Upper lobe of left lung (tissue), 6 donors: ENCODE measurements around the gene SCIMP. TPM values are rescaled to one million over a fixed set of nuclear protein-coding genes. Genes with fewer than 3 reads are reported as not detected.
"Not testable (repeated sequence)": the region's sequence is repeated elsewhere in the genome, so short reads cannot be mapped to it uniquely, and the experiment has no call there.

Source experiments
- ATAC-seq, 2 donors: fragments of 200-7000 bp; cut with Tn5 transposase; one replicate each; pipeline ENCODE4 v1.9.1; 2022; ENCODE audit warnings: mild to moderate bottlenecking in 2 of 2, moderate library complexity in 2 of 2; ENCODE audit not compliant: low FRiP score in 2 of 2
- DNase-seq, 2 donors: peaks; one replicate each; pipeline ENCODE4 v3.0.0-alpha.2; 2019 to 2020
- H3K27ac ChIP-seq, 4 donors: fragments of 200-600 bp; sonication (generic); one replicate each; pipeline ENCODE4 v1.5.1; 2016 to 2019
- H3K27me3 ChIP-seq, 4 donors: fragments of 200-600 bp; sonication (generic); one replicate each; pipeline ENCODE4 v1.5.1; 2017 to 2019
- H3K36me3 ChIP-seq, 4 donors: fragments of 200-600 bp; sonication (generic); one replicate each; pipeline ENCODE4 v1.5.1; 2016 to 2019
- H3K4me1 ChIP-seq, 4 donors: fragments of 200-600 bp; sonication (generic); one replicate each; pipeline ENCODE4 v1.5.1; 2018 to 2019
- H3K4me3 ChIP-seq, 4 donors: fragments of 200-600 bp; sonication (generic); one replicate each; pipeline ENCODE4 v1.5.1; 2017 to 2019; ENCODE audit warnings: mild to moderate bottlenecking in 2 of 4, moderate library complexity in 1 of 4
- H3K9me3 ChIP-seq, 4 donors: fragments of 200-600 bp; sonication (generic); one replicate each; pipeline ENCODE4 v1.5.1; 2018 to 2019
- CTCF ChIP-seq, 6 experiments: fragments of 450-650 bp in 4 of 6; fragments of 200-600 bp in 2 of 6; sonication (generic) in 2 of 6; IDR thresholded peaks; one replicate each; pipeline ENCODE4 v1.5.1; 2016 to 2019; ENCODE audit warnings: antibody characterized with exemption in 6 of 6
- EP300 ChIP-seq, 4 donors: sonication (generic); formaldehyde crosslinking; IDR thresholded peaks; one replicate each; pipeline ENCODE4 v1.5.1; 2017; ENCODE audit warnings: antibody characterized with exemption in 4 of 4, control low read depth in 2 of 4
- POLR2A ChIP-seq, 4 donors: fragments of 450-650 bp; IDR thresholded peaks; one replicate each; pipeline ENCODE4 v1.5.1; 2016 to 2017; ENCODE audit warnings: antibody characterized with exemption in 4 of 4, mild to moderate bottlenecking in 2 of 4
- POLR2AphosphoS5 ChIP-seq, 2 donors: sonication (generic); formaldehyde crosslinking; IDR thresholded peaks; one replicate each; pipeline ENCODE4 v1.5.1; 2017; ENCODE audit warnings: antibody characterized with exemption in 2 of 2
- WGBS, 2 donors: methylation state at CpG; one replicate each; pipeline ENCODE4 v1.1.5; 2017 to 2018; 5-methylcytosine and 5-hydroxymethylcytosine counted together
- total RNA-seq, 6 donors: library from RNA; depleted of rRNA in 4 of 6; stranded (reverse); fragments of >200 nt in 4 of 6; gene quantifications; one replicate each; pipeline versions ENCODE4 v1.1.0 to v1.2.1, GENCODE V29; 2016 to 2021
- donor health status: DM: no; HTN: no; CAD: no; lungs with moderate emphysema.
- donor health status: DM: no; HTN: yes; CAD: no; lungs with severe emphysema.

SCIMP gene
- total RNA-seq, 6 donors from 2014 or later: 6.3 to 30.6 (median 10.7) TPM

GRCh38 chr17:5164436-5164835 lies 70.2 kb downstream of the SCIMP start:
- no peaks in the 10 kb centered on the region for H3K36me3 ChIP-seq
- no peaks in the 10 kb centered on the region for H3K9me3 ChIP-seq
- H3K27me3 ChIP-seq: no peaks in the 10 kb centered on the region
- no peaks in the 10 kb centered on the region for H3K4me1 ChIP-seq
- no peak for TF ChIP-seq POLR2AphosphoS5 (IDR thresholded peaks at IDR 0.05)
- no peak for TF ChIP-seq POLR2A (IDR thresholded peaks at IDR 0.05)
- TF ChIP-seq CTCF (IDR thresholded peaks at IDR 0.05): no peak
- no peak for TF ChIP-seq EP300 (IDR thresholded peaks at IDR 0.05)
- 44 to 59% methylated on average over 6 of the region's 6 CpGs for WGBS, 2 donors
- ATAC-seq: peak; percentile 38 to 53
- no peak for DNase-seq
- no peak overlapping the region for H3K27ac ChIP-seq
- H3K4me3 ChIP-seq: no peak overlapping the region

- not testable (repeated sequence) for H3K4me1 ChIP-seq, H3K36me3 ChIP-seq, H3K27me3 ChIP-seq, H3K9me3 ChIP-seq, H3K27ac ChIP-seq, ATAC-seq, DNase-seq, H3K4me3 ChIP-seq
- 82 to 83% methylated on average over 3 of the region's 3 CpGs for WGBS, 2 donors
These were observed 72.9 kb downstream of the SCIMP start for GRCh38 chr17:5161793-5162192.

DNA sequence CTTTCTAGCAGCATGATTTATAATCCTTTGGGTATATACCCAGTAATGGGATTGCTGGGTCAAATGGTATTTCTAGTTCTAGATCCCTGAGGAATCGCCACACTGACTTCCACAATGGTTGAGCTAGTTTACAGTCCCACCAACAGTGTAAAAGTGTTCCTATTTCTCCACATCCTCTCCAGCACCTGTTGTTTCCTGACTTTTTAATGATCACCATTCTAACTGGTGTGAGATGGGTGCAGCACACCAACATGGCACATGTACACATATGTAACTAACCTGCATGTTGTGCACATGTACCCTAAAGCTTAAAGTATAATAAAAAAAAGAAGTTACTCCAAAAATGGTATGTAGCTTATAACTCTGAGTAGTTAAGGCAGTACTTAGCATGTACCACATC lies 74.0 kb downstream of the SCIMP start:
- not testable (repeated sequence) for ATAC-seq, DNase-seq, H3K27ac ChIP-seq, H3K4me1 ChIP-seq, H3K9me3 ChIP-seq, H3K36me3 ChIP-seq, H3K4me3 ChIP-seq, H3K27me3 ChIP-seq
- WGBS, 2 donors: 73% methylated on average over 1 of the region's 1 CpG; no CpG with 5 or more reads in 1 of the 2 donors

Other genes with a start within 250 kb of the SCIMP start
- gene CAMTA2, start 247.2 kb downstream of the SCIMP start, total RNA-seq: 100 to 1,000 TPM in 2 of 6 donors, 10 to 100 TPM in 4; 27.1 to 162 (median 50.8) TPM
- gene INCA1, start 237.3 kb downstream of the SCIMP start, total RNA-seq: 10 to 100 TPM in 1 of 6 donors, 1 to 10 TPM in 5; 1.4 to 32.5 (median 3.1) TPM
- gene KIF1C, start 236.9 kb downstream of the SCIMP start, total RNA-seq: 100 to 1,000 TPM; 130 to 270 (median 206) TPM
- 1 to 10 TPM in 2 of 6 donors, under 1 TPM in 4; 0.15 to 4.0 (median 0.82) TPM for gene SLC52A1, start 199.4 kb downstream of the SCIMP start, total RNA-seq
- gene ZFP3, start 156.4 kb downstream of the SCIMP start, total RNA-seq: 1 to 10 TPM in 5 of 6 donors, under 1 TPM in 1; 0.89 to 9.7 (median 5.3) TPM
- gene ZNF232, start 123.0 kb downstream of the SCIMP start, total RNA-seq: 10 to 100 TPM in 2 of 6 donors, 1 to 10 TPM in 4; 5.5 to 27.2 (median 9.4) TPM
- 1 to 10 TPM in 1 of 6 donors, under 1 TPM in 4, not detected in 1; 0.15 to 8.4 (median 0.29) TPM for gene USP6, start 118.8 kb downstream of the SCIMP start, total RNA-seq
- gene ZNF594, start 43.0 kb downstream of the SCIMP start, total RNA-seq: 10 to 100 TPM in 3 of 6 donors, 1 to 10 TPM in 3; 4.9 to 29.3 (median 10.4) TPM
- gene RABEP1, start 47.4 kb upstream of the SCIMP start, total RNA-seq: 10 to 100 TPM; 36.1 to 81.7 (median 39.6) TPM
- 10 to 100 TPM; 40.4 to 91.4 (median 49.8) TPM for gene NUP88, start 184.8 kb upstream of the SCIMP start, total RNA-seq
- 10 to 100 TPM; 32.2 to 78.6 (median 47.1) TPM for gene RPAIN, start 185.3 kb upstream of the SCIMP start, total RNA-seq
- gene C1QBP, start 204.3 kb upstream of the SCIMP start, total RNA-seq: 100 to 1,000 TPM in 1 of 6 donors, 10 to 100 TPM in 5; 22.0 to 115 (median 73.5) TPM
- gene DHX33, start 234.1 kb upstream of the SCIMP start, total RNA-seq: 10 to 100 TPM in 4 of 6 donors, 1 to 10 TPM in 2; 5.1 to 11.5 (median 10.4) TPM